ENCODE data around the gene SNCB.
A peak's percentile ranks its signal among the peaks of the same experiment; 100 is the strongest.

Gene SNCB

GRCh38 chr5:176651472-176651980, 21.2 kb upstream of the SNCB start:
- Histone ChIP-seq H3K79me2 (ENCODE audit: low read length) (peaks cover 13% of the 10 kb centered on the region), H3K9me3 (replicated peaks; ENCODE audit: insufficient read depth, low read length) (no peaks in the 10 kb centered on the region), H3K9ac (ENCODE audit: low read length) (no peak overlapping the region), H3K27me3 (replicated peaks; ENCODE audit: insufficient read depth, low read length) (no peaks in the 10 kb centered on the region), H3K4me1 (ENCODE audit: low read length) (peaks cover 16% of the 10 kb centered on the region), H3K36me3 (replicated peaks; ENCODE audit: insufficient read depth, low read length) (no peaks in the 10 kb centered on the region), H3F3A (ENCODE audit: insufficient read depth, low read length) (no peaks in the 10 kb centered on the region), H3K4me3 (ENCODE audit: low read length) (no peak overlapping the region), H4K20me1 (ENCODE audit: insufficient read depth, low read length) (no peaks in the 10 kb centered on the region), H3K27ac (ENCODE audit: low read length) (no peak overlapping the region), H3K4me2 (ENCODE audit: low read depth, low read length) (no peak overlapping the region), H3K9me2 (replicated peaks; ENCODE audit: insufficient read depth, low read length) (no peaks in the 10 kb centered on the region), H2AFZ (ENCODE audit: low read length) (no peak overlapping the region)
- no peak for DNase-seq
- TF ChIP-seq EZH2 (optimal IDR thresholded peaks at IDR 0.05; ENCODE audit: low read depth, low read length): no peak
- no peak for TF ChIP-seq CTCF (IDR thresholded peaks at IDR 0.05; ENCODE audit: low read length)
- TF ChIP-seq EZH2phosphoT487 (IDR thresholded peaks at IDR 0.05; ENCODE audit: low read length): no peak

GRCh38 chr5:176650354-176650884, 20.1 kb upstream of the SNCB start:
- Histone ChIP-seq H3K4me1 (ENCODE audit: low read length) (peaks cover 19% of the 10 kb centered on the region), H3K4me2 (ENCODE audit: low read depth, low read length) (no peak overlapping the region)
- DNase-seq: no peak

GRCh38 chr5:176648474-176649194, 18.3 kb upstream of the SNCB start:
- Histone ChIP-seq H3K27ac (ENCODE audit: low read length) (no peak overlapping the region), H3K9ac (ENCODE audit: low read length) (no peak overlapping the region), H3K9me2 (replicated peaks; ENCODE audit: insufficient read depth, low read length) (no peaks in the 10 kb centered on the region), H3K4me3 (ENCODE audit: low read length) (no peak overlapping the region), H3K27me3 (replicated peaks; ENCODE audit: insufficient read depth, low read length) (no peaks in the 10 kb centered on the region), H3K4me1 (ENCODE audit: low read length) (peaks cover 19% of the 10 kb centered on the region), H3F3A (ENCODE audit: insufficient read depth, low read length) (no peaks in the 10 kb centered on the region), H2AFZ (ENCODE audit: low read length) (no peak overlapping the region), H4K20me1 (ENCODE audit: insufficient read depth, low read length) (no peaks in the 10 kb centered on the region), H3K9me3 (replicated peaks; ENCODE audit: insufficient read depth, low read length) (no peaks in the 10 kb centered on the region), H3K79me2 (ENCODE audit: low read length) (peaks cover 13% of the 10 kb centered on the region), H3K4me2 (ENCODE audit: low read depth, low read length) (peak overlapping the region; percentile 88), H3K36me3 (replicated peaks; ENCODE audit: insufficient read depth, low read length) (no peaks in the 10 kb centered on the region)
- TF ChIP-seq EZH2phosphoT487 (IDR thresholded peaks at IDR 0.05; ENCODE audit: low read length) (no peak), EZH2 (optimal IDR thresholded peaks at IDR 0.05; ENCODE audit: low read depth, low read length) (no peak), CTCF (IDR thresholded peaks at IDR 0.05; ENCODE audit: low read length) (no peak)
- DNase-seq: no peak

More at GRCh38 chr5:176650354-176650884, 20.1 kb upstream of the SNCB start:
- Histone ChIP-seq H3K36me3 (replicated peaks; ENCODE audit: insufficient read depth, low read length) (no peaks in the 10 kb centered on the region), H3K9me2 (replicated peaks; ENCODE audit: insufficient read depth, low read length) (no peaks in the 10 kb centered on the region), H3K27ac (ENCODE audit: low read length) (no peak overlapping the region), H3F3A (ENCODE audit: insufficient read depth, low read length) (no peaks in the 10 kb centered on the region), H4K20me1 (ENCODE audit: insufficient read depth, low read length) (no peaks in the 10 kb centered on the region), H3K27me3 (replicated peaks; ENCODE audit: insufficient read depth, low read length) (no peaks in the 10 kb centered on the region), H3K9ac (ENCODE audit: low read length) (no peak overlapping the region), H3K4me3 (ENCODE audit: low read length) (no peak overlapping the region), H2AFZ (ENCODE audit: low read length) (no peak overlapping the region), H3K79me2 (ENCODE audit: low read length) (peaks cover 13% of the 10 kb centered on the region), H3K9me3 (replicated peaks; ENCODE audit: insufficient read depth, low read length) (no peaks in the 10 kb centered on the region)
- TF ChIP-seq CTCF (IDR thresholded peaks at IDR 0.05; ENCODE audit: low read length): no peak
- TF ChIP-seq EZH2 (optimal IDR thresholded peaks at IDR 0.05; ENCODE audit: low read depth, low read length): no peak
- no peak for TF ChIP-seq EZH2phosphoT487 (IDR thresholded peaks at IDR 0.05; ENCODE audit: low read length)

Data from MM.1S (cell line).